Measurements from ENCODE around the gene OR52J3. TPM values are rescaled to one million over a fixed set of nuclear protein-coding genes. Genes with fewer than 3 reads are reported as not detected.

Gene OR52J3
- total RNA-seq, 1 donor from 2014 or later = not detected

- DNase-seq (ENCODE audit: low spot score) (no peak), ATAC-seq (no peak)
Observed at GRCh38 chr11:5092821-5093585, 46.7 kb downstream of the OR52J3 start.

- no peak for DNase-seq (ENCODE audit: low spot score)
Observed at GRCh38 chr11:5096011-5096410, 49.7 kb downstream of the OR52J3 start.

More at GRCh38 chr11:5096011-5096410, 49.7 kb downstream of the OR52J3 start:
- ATAC-seq = no peak

Other genes with a start within 250 kb of the OR52J3 start
- not detected for gene OR52R1, start 242.1 kb upstream of the OR52J3 start, total RNA-seq
- not detected for gene OR51F2, start 225.2 kb upstream of the OR52J3 start, total RNA-seq
- not detected for gene OR51S1, start 197.3 kb upstream of the OR52J3 start, total RNA-seq
- gene OR51T1, start 164.6 kb upstream of the OR52J3 start, total RNA-seq = not detected
- gene OR51A7, start 142.7 kb upstream of the OR52J3 start, total RNA-seq = not detected
- gene OR51G2, start 127.2 kb upstream of the OR52J3 start, total RNA-seq = not detected
- gene OR51G1, start 122.2 kb upstream of the OR52J3 start, total RNA-seq = not detected
- gene OR51A4, start 98.9 kb upstream of the OR52J3 start, total RNA-seq = not detected
- not detected for gene OR51A2, start 90.8 kb upstream of the OR52J3 start, total RNA-seq
- gene OR51L1, start 51.7 kb upstream of the OR52J3 start, total RNA-seq = not detected
- not detected for gene OR52E2, start 13.1 kb downstream of the OR52J3 start, total RNA-seq
- not detected for gene OR52E1, start 23.0 kb downstream of the OR52J3 start, total RNA-seq
- not detected for gene OR52A5, start 91.8 kb downstream of the OR52J3 start, total RNA-seq
- gene OR52A1, start 108.2 kb downstream of the OR52J3 start, total RNA-seq = not detected
- gene OR51V1, start 154.2 kb downstream of the OR52J3 start, total RNA-seq = not detected
- gene HBB, start 180.5 kb downstream of the OR52J3 start, total RNA-seq = 143 TPM
- 2.1 TPM for gene HBD, start 188.0 kb downstream of the OR52J3 start, total RNA-seq
- gene HBG1, start 203.3 kb downstream of the OR52J3 start, total RNA-seq = 2.5 TPM
- 7.6 TPM for gene HBG2, start 208.3 kb downstream of the OR52J3 start, total RNA-seq
- 1.9 TPM for gene HBE1, start 223.4 kb downstream of the OR52J3 start, total RNA-seq